IPS-20b (cell line): Measurements from ENCODE around the gene SDC4.

Source experiments
- H3K27ac ChIP-seq: one replicate; pipeline ENCODE4 v1.5.1; 2013; ENCODE audit warnings: low read length
- H3K27me3 ChIP-seq: 2 replicates; pipeline ENCODE4 v1.6.1; 2013; ENCODE audit warnings: mild to moderate bottlenecking, low read length, inconsistent platforms; ENCODE audit not compliant: insufficient read depth
- H3K36me3 ChIP-seq: 2 replicates; pipeline ENCODE4 v1.6.1; 2013; ENCODE audit warnings: low read depth, mild to moderate bottlenecking, inconsistent platforms, low read length, moderate library complexity; ENCODE audit not compliant: insufficient read depth
- H3K4me1 ChIP-seq: 2 replicates; pipeline ENCODE4 v1.6.1; 2013; ENCODE audit warnings: mild to moderate bottlenecking, control low read depth, inconsistent platforms, low read length, moderate library complexity; ENCODE audit not compliant: insufficient read depth
- H3K4me3 ChIP-seq: 2 replicates; pipeline ENCODE4 v1.5.1; 2013; ENCODE audit warnings: mild to moderate bottlenecking, low read length, inconsistent platforms
- H3K9ac ChIP-seq: 2 replicates; pipeline ENCODE4 v1.6.1; 2013; ENCODE audit warnings: low read depth, mild to moderate bottlenecking, inconsistent platforms, low read length, moderate library complexity
- H3K9me3 ChIP-seq: 2 replicates; pipeline ENCODE4 v1.6.1; 2013; ENCODE audit warnings: mild to moderate bottlenecking, low read depth, low read length, inconsistent platforms; ENCODE audit not compliant: insufficient read depth

SDC4 gene

GRCh38 chr20:45288376-45288775 lies 59.8 kb downstream of the SDC4 start:
- Histone ChIP-seq H3K27me3 (peaks cover 32% of the 10 kb centered on the region), H3K27ac (no peak overlapping the region), H3K4me3 (no peak overlapping the region), H3K9me3 (no peaks in the 10 kb centered on the region), H3K9ac (no peak overlapping the region), H3K36me3 (no peaks in the 10 kb centered on the region), H3K4me1 (peaks cover 5% of the 10 kb centered on the region; the same call in 1 of the 2 replicates)

GRCh38 chr20:45283551-45284057 lies 64.6 kb downstream of the SDC4 start:
- no peaks in the 10 kb centered on the region for H3K27me3 ChIP-seq
- H3K9ac ChIP-seq, result no peak overlapping the region
- no peaks in the 10 kb centered on the region for H3K9me3 ChIP-seq
- H3K4me3 ChIP-seq, result no peak overlapping the region
- H3K36me3 ChIP-seq, result no peaks in the 10 kb centered on the region
- no peaks in the 10 kb centered on the region for H3K4me1 ChIP-seq
- H3K27ac ChIP-seq, result no peak overlapping the region

- no peak overlapping the region for H3K4me3 ChIP-seq
- H3K27me3 ChIP-seq, result no peaks in the 10 kb centered on the region
- H3K4me1 ChIP-seq, result no peaks in the 10 kb centered on the region
- no peak overlapping the region for H3K9ac ChIP-seq
- H3K9me3 ChIP-seq, result no peaks in the 10 kb centered on the region
- no peak overlapping the region for H3K27ac ChIP-seq
- no peaks in the 10 kb centered on the region for H3K36me3 ChIP-seq
Observed at GRCh38 chr20:45282700-45283550, 65.3 kb downstream of the SDC4 start.

GRCh38 chr20:45279992-45280391 lies 68.2 kb downstream of the SDC4 start:
- H3K27me3 ChIP-seq, result no peaks in the 10 kb centered on the region
- no peak overlapping the region for H3K27ac ChIP-seq
- H3K36me3 ChIP-seq, result no peaks in the 10 kb centered on the region
- no peak overlapping the region for H3K9ac ChIP-seq
- H3K9me3 ChIP-seq, result no peaks in the 10 kb centered on the region
- no peak overlapping the region for H3K4me3 ChIP-seq
- no peaks in the 10 kb centered on the region for H3K4me1 ChIP-seq

- Histone ChIP-seq H3K9me3 (no peaks in the 10 kb centered on the region), H3K27ac (no peak overlapping the region), H3K27me3 (no peaks in the 10 kb centered on the region), H3K36me3 (no peaks in the 10 kb centered on the region), H3K4me1 (peaks cover 7% of the 10 kb centered on the region; the same call in 1 of the 2 replicates), H3K4me3 (no peak overlapping the region), H3K9ac (no peak overlapping the region)
Observed at GRCh38 chr20:45275338-45275737, 72.9 kb downstream of the SDC4 start.
